SKM-1 treated with dmso at 0.1 percent for 144 hours (cell line): Measurements from ENCODE around the gene ARHGAP15.
"Not testable (repeated sequence)": the region's sequence is repeated elsewhere in the genome, so short reads cannot be mapped to it uniquely, and the experiment has no call there.

Source experiments
- DNase-seq: peaks from one replicate; lab custom pipeline; 2025; ENCODE audit not compliant: unreplicated experiment; lab: John Stamatoyannopoulos, UW

The ARHGAP15 gene

GRCh38 chr2:143521396-143521795 lies 392.2 kb downstream of the ARHGAP15 start:
- DNase-seq = no peak

DNA sequence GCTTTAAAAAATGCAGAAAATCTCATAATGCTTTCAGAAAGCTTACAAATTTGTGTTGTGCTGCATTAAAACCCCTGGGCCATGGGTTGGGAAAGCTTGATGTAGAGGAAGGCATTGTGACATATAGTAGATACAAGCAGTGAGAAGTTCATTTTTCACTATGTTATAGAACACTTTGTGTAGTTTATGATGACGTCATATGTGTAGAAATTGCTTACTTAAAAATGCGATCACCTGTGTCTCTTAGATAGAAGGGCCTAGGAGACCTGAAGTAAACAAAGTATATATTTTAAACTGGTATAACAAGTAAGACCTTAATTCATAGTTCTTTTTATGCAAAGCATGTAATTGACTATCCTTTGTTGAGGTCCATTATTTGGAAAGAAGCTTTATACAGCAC lies 393.5 kb downstream of the ARHGAP15 start:
- DNase-seq = no peak

DNA sequence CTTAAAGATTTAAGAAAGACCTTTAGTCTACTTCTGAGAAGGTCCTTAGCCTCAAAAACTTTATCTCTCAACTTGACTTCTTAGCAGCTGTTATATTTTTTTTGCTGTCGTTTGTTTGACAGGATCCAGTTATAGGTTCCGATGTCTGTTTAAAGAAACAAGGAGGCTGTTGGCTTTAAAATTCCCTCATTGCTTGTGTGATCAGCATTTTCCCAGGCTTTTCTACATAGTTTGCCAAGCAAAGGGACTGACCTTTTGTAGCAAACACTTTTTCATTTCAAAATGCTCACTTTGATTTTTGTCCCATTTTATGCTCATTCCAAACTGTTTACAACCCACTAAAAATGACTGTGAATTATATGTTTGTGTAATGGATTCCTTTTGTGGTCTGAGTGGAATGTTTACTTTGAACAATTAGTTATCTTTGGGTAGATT lies 394.9 kb downstream of the ARHGAP15 start:
- no peak for DNase-seq

GRCh38 chr2:143524559-143525401 lies 395.6 kb downstream of the ARHGAP15 start:
- no peak for DNase-seq

GRCh38 chr2:143525402-143525860 lies 396.2 kb downstream of the ARHGAP15 start:
- no peak for DNase-seq

GRCh38 chr2:143526498-143526897 lies 397.3 kb downstream of the ARHGAP15 start:
- DNase-seq = no peak

DNA sequence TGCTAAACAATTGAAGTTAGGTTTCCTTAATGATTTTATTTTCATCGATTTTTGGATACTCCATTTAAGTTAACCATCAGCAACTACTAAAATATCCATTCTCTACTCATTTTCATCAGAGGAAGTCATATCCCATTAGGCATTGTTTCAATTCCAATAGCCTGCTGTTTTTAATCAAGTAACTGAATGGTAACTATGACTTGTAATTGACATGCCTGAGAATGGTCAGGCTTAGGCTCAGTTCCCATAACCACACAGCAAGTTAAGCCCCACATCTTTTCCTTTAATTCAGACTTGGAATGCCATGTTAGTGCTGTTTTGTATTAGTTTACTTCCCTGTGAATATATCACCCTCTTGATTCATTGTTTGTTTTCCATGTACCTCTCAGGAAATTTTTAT lies 398.8 kb downstream of the ARHGAP15 start:
- no peak for DNase-seq

DNA sequence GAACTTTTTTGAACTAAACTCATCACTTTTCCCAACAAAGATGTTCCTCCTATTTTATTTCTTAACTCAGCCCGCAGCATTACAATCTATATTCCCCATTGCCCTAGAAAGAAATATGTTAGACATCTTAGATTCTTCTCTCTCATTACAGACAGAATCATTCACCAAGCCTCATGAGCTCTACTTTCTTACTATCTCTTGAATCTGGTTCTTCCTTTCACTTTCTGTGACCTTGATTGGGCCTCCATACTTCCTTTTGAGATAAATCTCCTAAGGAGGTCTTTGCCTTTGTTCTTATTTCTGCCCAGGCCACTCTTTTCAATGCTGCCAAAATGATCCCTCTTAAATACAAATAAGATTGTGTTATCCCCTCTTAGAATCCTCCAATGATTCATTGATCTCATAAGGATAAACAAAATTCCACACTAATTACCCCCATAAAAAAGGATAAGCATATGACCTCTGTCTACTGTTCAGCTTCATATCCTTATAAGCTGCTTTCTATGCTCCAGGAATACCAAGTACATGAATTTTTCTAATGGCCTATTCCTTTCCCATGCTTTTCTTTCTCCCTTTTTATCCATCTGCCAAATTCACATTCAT lies 400.0 kb downstream of the ARHGAP15 start:
- DNase-seq = no peak

- DNase-seq = no peak
These were observed 401.5 kb downstream of the ARHGAP15 start for GRCh38 chr2:143530758-143531157.

GRCh38 chr2:143532061-143532460 lies 402.8 kb downstream of the ARHGAP15 start:
- no peak for DNase-seq

DNA sequence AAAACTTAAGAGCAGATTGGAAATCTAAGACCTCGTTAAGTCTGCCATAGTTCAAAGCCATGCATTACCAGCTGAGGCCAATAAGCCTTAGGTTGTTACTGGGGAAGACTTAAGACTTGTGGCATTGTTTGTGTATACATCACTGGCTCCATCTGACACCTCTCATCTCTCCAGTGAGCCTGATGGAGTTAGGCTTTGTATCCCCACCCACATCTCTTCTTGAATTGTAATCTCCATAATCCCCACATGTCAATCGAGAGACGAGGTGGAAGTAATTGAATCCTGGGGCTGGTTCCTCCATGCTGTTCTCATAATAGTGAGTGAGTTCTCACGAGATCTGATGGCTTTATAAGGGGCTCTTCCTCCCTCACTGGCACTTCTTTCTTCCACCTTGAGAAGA lies 404.6 kb downstream of the ARHGAP15 start:
- DNase-seq = no peak

GRCh38 chr2:143535802-143536201 lies 406.6 kb downstream of the ARHGAP15 start:
- DNase-seq = no peak

GRCh38 chr2:143541899-143542298 lies 412.7 kb downstream of the ARHGAP15 start:
- not testable (repeated sequence) for DNase-seq

DNA sequence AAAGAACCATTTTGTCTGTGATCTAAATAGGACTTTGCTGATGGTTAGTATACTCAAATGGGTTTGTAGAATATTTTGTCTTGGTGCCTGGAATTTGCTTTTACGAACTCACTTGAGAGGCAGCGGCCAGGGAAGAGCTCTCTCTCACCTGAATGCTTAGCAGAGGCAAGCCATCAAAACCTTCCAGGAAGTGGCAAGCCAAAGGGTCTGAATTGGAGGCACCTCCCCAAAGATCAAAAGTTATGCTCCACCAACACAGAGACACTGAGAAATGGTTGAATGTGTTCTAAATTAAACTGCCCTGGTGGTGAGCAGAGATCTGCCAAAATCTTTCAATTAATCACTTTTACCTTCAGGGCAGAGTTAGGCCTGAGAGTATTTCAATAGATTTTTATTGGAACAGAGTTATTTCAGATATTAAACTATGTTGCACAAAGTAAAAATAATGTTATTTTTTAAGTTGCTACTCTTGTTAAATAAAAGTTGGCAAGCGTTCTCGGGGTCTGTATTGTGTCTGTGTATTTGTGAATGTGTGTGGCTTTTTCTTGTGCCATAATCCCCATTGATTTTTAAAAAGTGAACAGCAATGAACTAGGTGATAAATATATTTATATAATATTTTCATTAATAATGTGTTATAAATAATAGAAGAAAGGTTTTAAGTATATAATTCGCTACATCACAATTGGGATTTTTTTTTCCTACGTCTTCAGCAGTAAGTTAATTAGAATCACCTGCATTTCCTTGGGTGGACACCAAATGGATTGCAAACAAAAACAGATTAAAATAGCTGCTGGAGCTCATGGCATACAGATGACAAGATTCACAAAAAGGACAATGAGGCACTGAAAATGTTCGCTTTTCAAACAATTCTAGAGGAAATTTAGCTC lies 416.1 kb downstream of the ARHGAP15 start:
- no peak for DNase-seq

GRCh38 chr2:143545949-143546255 lies 416.7 kb downstream of the ARHGAP15 start:
- no peak for DNase-seq

GRCh38 chr2:143548032-143548431 lies 418.8 kb downstream of the ARHGAP15 start:
- DNase-seq = no peak

GRCh38 chr2:143550500-143550899 lies 421.3 kb downstream of the ARHGAP15 start:
- peak; percentile 26 for DNase-seq

DNA sequence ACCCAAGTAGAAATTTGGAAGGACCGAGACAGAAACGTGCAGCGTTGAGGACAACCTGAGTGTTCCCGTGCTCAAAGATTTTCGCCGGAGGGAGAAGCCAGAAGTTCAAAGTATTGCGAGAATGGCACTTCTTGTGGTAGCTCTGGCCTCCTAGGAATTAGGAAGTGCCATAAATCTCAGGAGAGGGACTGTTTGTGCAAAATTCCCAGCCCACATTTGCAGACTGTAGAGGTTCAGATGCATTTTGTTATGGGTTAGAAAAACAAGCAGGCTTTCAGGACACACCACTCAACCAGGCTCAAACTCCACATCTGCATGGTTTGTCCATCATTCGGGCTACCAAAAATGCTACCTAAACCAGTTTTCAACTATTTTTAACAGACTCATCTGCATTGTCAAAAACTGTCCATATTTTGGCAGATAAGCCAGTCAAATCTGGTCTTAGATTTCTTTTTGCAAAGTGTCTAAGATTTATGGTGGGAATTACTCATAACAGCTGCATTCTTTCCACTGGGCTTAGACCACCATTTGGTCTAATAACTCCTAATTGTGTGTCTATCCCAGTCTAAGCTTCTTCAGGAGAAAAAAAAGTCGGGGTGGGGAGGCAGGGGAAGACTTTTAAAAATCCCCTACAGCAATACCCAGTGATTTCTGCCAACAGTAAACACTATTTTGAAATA lies 422.9 kb downstream of the ARHGAP15 start:
- no peak for DNase-seq

DNA sequence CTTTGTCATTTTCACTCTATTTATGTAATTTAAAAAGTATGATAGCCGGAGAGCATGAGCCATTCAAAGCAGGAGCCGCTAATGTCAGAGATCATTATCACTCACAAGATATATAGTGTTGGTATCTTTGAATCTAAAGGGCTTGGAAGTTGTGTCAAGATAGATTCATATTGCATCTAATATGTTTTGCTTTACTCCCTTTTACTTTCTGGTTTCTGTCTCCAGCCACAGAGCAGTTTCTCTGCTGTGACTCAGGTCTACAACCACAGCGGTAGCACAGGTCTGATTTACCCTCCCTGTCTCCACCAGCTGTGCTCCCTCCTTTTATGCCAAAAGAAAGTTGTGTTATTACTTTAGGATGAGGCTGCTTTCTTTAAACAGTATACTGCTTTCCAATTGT lies 424.0 kb downstream of the ARHGAP15 start:
- no peak for DNase-seq

DNA sequence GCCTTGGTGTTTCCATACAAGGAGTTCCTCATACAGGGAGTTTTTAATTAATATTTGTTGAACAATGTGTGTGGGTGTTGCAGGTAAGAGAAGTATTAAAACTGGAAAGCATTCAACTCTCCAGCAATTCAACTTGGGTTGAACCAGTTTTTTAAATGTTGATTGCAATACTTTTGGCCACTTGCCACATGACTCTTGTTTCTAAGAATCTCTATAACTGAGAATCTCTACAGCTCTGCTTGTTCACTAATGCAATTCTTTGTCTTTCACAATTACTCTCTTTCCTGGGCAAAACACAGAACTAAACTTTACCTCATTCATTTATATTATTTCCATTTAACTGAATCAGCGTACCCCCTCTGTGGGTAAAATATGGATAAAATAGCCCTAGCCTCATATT lies 429.4 kb downstream of the ARHGAP15 start:
- DNase-seq = no peak

DNA sequence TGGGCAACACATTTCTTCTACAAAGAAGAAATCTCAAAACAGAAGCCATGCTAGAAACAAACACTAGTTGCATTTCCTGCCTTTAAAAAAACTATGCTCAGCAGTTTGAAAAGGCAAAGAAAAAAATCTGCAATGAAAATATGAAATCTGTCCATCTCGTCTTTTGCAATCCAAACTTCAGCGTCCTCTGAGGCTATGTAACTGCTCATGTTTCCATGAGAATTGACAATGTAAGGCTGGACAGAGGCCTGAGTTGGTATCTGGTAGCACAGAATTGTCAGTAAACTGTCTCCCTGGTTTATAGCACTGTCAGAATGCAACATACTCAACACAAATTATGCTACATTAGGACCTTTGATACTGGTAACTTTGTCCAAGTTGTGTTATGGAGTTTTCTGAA lies 429.9 kb downstream of the ARHGAP15 start:
- no peak for DNase-seq
